HG02943 (cell line): Measurements from ENCODE around the gene ASTN2.

Source experiments
- ATAC-seq: cut with Tn5 transposase; IDR thresholded peaks from one replicate; pipeline ENCODE4 v1.9.1; 2021; ENCODE audit warnings: mild to moderate bottlenecking, low read depth, moderate library complexity; ENCODE audit not compliant: unreplicated experiment

ASTN2 gene

DNA sequence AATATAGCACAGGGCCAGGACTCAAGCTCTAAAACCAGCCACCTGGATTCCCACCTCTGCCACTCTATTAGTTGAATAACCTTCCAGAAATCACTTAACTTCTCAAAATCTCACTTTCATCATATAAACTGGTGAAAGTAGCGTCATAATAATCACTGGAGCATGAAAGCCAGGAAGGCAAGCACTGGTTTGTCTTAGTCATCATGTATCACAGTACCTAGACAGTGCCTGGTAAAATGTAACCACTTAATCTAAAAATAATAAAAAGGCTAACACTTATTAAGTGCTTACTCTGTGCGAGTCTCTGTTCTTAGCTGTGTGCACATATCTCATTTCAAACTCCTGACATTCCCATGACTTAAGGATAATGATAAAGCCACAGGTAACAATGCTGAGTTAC, 109.4 kb downstream of the ASTN2 start:
- ATAC-seq, result no peak

DNA sequence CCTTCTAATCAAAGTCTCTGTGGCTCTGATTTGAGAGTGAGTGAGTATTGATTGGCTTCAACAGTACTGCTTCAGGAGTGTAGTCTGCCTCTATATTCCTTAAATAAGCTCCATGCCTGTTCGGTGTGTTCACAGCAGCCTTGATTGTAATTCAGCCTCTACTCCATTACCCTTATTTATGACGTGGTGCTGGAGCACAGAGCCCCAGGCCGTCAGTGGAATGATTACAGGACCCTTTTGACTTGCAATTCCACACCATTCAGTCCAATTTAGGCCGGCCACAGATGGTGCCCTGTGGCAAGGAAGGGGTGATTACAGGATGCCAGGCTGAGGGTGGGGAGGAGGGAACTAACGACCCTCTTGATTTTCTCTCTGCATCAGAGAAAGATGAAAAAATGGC, 110.3 kb downstream of the ASTN2 start:
- no peak for ATAC-seq

DNA sequence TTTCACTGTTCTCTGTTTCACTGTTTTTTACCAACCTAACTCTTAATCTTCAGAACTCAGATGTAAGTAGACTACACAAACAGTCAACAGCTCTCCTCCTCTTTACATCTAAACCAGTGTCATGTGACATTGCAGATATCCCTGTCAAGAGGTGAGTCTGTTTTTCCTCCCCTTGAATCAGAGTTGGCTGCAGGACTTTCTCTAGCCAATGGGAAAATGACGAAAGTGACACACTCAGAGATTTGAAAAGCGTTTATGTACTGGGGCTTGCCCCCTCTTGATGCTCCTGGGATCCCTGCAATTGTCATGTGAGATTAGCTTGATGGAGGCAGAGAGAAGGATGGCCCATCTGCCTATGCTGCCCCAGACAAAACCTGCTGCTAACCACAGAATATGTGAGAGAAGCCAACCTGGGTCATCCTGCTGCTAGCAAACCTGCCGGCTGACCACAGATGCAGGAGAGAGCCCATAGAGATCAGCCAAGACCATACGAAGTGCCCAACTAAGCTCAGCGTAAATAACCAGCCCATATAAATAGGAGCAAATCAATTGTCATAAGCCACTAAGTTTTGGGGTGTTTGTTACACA, 111.1 kb downstream of the ASTN2 start:
- ATAC-seq, result no peak

DNA sequence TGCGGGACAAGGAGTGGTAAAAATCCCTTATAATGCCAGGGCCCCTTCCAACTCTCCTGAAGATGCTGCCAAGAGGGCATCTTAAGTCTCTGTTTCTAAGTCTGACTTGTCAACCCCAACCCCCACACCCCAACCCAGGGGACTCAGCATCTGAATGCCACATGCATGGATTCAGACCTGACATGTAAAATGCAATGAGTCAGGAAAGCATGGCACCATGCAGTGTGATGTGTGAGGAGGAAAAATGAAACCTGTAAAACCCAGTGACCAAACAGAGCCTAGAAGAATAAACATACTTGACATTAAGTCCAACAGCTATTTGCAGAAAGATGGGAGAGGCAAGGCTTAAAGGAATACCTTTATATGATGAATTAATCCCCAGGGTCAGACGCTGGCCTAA, 112.4 kb downstream of the ASTN2 start:
- ATAC-seq, result no peak

DNA sequence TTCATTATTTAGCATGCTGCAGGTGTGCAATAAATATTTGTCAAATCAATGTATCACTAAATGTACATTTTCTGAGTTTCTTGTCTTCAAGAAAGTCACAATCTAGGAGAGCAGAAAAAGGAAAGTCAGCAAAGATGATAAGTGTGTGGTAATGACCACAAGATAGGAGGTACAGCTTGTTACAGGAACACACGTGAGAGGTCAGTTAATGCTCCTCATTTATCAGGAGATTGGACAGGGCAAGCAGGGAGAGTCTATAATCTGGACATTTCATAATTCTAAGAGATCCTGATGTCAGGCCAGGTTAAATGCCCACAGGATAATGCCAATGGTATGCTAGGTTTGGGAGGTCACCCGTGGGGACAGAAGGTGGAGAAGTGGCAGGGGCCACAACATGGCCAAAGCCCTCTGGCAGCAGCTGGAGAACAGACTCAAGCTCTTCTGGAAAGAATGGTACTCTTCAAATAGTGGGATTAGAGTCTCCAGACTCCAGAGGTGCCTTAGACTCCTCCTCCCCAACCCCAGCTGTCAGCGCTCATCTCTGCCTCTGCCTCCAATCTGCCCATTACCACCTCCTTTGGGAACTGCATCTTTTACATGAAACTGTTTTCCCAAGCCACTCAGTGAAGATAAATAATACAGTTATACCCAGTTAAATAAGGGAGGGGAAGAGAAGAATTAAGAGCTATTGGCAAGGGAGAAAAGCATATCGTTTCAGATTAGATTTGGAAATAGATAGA, 114.3 kb downstream of the ASTN2 start:
- no peak for ATAC-seq

DNA sequence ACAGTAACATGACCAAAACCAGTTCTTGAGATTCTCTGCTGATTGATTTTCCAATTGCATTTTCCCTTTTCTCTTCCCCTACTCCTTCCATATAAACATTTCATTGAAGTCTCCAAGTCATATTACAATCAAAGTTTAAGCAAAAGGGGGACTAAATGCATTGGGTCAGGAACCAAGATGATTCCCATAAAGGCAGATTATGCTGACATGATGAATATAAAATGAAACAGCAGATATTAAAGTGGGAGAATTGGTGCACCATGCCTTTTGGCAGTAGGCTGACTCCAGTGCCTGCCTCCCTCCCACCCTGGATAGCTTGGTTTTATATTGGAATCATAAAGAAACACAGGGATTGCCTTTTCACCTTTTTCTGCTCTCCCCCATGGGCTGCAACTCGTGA, 118.4 kb downstream of the ASTN2 start:
- ATAC-seq, result no peak

DNA sequence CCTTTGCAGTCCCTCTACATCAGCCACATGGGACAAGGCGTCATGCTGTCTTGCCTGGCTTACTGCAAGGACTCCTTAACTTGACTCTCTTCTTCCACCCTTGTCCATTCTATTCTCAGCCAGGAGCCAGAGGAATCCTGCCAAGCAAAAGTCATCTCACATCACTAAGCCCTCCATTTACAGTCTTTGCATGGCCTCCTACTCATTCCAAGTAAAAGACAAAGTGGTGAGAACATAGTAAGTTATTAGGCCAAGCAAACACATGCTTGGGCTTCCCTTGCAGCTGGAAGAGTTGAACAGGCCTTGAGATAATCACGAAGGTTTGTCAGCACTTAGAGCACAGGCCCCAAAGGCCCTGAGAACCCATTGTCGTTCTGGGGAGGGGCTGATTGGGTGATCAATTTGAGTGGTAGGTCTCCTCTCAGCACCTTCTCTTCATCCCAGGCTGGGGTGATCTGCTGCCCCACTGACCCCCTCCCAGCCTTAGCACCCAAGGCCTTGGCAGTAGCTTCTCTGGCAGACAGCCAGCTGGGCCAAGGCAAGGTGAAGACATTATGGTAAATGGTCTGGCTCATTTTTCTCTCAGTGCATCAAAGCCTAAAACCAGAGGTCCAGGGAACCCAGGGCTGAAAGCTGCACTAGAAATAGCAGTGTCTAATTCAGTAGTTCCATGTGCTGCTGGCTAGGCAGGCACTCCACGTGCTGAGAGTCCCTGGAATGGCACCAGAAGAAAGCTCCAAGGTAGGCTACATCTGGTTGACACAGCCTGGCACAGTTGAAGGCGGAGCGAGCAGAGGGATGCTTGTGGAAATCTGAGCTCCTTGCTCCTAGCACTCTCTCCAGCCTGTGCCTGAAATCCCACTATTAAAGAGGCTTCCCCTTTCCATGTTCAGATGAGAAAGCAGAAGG, 121.4 kb downstream of the ASTN2 start:
- ATAC-seq, result no peak

DNA sequence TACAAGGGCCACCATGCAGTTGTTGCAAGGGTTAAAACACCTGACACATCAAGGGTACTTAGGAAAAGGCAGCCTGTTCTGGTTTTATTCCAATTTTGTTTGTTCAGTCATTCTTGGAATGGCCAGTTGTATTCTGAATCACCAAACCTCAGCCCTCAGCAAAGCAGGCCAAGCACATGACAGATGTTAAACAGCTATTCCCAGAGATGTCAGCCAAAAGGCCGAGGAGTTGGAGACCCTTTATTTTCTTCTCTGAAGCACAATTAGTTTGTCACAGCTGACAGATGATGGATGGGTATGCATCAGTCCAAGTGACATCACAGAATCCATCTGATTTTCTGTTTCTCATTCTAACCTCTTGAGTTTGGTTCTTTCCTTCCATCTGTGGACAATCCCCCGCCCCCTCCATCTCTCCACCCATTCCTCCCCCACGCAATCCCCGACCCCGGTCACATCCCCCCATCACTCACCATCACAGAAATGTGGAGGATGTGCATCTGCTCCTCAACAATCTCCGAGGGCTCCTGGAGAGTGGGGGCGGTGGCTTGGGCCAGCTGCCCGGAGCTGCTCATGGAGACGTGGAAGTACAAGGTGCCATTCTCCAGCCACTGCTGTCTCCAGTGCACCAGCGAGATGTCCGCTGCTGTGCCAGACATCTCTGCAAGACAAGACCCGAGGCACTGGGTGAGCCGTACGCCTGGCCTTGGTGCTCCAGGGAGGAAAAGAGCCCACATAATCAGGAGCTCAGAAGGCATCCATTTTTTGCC, 123.8 kb downstream of the ASTN2 start:
- ATAC-seq, result no peak

DNA sequence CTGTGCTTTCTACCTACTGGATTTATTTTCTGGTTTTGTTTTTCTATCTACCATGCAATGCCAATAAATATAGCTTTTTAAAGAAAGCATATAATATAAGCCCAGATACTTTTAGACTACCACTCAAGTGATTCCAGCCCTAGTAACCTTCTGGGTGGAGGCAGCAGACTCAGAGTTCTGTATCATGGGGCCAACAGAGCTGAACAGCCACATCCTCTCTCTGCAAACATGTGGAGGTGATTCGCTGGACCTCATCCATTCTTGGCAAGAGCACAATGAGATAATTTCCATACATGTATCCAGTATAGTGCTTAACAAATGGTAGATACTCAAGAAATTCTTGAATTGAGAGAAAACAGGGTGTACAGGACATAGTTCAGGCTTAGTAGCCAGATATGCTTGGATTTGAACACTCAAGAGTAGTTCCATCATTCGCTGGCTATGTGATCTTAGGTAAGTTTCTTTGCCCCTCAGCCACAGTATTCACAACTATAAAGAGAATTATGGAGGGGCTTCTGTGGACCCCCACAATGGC, 124.5 kb downstream of the ASTN2 start:
- no peak for ATAC-seq

DNA sequence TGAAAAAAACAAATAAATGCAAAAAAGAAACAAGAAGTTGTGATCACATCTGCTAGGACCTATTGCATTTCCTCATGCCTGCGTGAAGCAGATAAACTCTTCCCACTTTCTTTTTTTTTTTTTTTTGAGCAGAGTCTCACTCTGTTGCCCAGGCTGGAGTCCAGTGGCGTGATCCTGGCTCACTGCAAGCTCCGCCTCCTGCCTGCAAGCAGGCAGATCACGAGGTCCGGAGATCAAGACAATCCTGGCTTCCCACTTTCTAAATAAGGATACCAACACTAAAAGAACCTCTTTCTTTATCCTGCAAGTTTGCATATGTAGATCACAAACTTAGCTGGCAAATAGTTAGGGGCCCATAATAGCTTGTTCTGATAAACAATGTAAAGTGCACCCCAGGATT, 128.6 kb downstream of the ASTN2 start:
- ATAC-seq, result no peak

DNA sequence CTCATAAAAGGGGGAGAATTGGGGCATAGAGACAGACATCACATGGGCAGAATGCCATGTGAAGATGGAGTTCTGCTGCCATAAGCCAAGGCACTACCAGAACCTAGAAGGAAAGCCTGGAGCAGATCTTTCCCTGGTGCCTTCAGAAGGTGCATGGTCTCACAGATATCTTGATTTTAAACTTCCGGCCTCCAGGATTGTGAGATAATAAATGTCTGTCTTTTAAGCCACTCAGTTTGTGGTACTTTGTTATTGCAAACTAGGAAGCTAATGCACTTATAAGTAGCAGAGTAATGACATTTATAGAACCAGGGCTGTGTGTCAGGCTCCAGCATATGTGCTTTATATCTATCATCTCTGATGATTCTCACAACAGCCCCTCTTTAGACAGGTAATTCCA, 130.4 kb downstream of the ASTN2 start:
- no peak for ATAC-seq

DNA sequence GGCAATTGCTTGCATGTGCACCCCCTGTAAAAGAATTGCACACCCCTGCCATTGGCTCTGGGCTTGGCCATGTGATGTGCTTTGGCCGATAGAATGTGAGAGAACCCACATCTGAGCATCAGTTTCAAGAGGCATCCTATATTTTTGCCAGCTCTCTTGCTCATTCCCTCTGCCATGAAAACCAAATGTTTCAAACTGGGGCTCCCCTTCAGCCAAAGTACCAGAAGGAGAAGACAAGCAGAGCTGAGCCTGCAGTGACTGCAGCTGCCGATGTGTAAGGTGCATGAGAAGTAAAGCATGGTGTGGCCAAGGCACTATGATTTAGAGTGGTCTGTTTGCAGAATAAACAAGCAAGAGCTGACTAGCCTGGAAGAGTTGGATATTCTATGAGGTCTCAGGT, 132.3 kb downstream of the ASTN2 start:
- ATAC-seq, result no peak

DNA sequence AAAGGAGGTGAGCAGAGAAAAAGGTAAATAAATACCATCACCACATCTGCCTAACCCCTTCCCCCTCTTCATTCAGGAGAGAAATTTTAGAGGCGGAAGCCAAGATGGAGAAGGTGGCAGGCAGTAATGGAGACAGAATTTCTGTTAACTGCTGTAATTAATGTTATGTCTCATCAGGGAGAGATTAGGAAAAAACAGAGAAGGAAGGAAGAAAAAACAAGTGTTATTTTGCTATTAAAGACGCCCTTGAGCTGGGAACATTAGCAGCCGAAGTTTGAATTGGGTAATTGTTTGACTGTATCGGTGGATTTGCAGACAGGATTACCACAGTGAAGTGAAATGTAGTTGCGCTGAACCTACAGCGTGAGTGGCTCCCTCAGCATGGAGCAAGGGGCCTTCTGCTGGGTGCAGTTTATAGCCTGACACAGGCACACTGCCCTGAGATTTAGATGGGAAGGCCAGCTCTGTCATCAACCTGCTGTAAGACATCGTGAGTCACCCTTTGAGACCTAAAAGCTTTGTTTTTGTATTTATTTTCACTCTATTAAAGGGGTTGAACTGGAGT, 136.3 kb downstream of the ASTN2 start:
- ATAC-seq, result no peak

DNA sequence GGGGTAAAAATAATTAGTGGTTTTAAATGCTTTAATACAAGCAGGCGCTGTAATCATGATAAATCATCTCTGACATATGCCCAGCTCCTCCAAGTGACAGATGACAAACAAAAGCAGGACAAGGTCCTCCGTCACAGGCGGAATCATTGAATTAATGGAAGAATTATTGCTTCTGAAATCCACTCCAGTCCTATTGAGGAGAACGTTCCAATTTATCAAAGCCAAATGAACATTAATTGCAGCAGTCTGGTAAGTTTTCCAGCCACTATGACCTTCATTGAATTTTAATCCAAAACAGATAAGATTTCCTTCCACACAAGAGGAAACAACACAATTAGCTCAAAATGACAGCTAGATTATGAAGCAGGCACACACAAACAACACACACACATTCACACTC, 136.8 kb downstream of the ASTN2 start:
- ATAC-seq, result no peak

DNA sequence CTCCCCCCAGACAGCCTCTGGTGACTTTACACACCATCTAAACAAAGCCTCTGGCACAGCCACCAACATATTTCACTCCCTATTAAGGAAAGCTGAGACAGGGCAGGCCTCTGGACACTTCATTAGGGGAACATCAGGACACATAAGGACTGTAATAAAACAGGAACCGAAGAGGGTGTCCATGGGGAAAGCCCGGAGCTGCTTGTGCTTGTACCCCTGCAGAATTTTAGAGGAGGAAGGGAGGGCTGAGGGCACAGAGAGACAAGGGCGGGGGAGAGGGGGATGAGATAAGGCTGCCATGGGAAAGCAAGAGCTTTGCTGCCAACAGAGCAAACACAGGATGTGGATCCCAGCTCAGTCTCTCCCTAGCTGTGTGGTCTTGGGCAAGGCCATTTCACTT, 138.4 kb downstream of the ASTN2 start:
- no peak for ATAC-seq

DNA sequence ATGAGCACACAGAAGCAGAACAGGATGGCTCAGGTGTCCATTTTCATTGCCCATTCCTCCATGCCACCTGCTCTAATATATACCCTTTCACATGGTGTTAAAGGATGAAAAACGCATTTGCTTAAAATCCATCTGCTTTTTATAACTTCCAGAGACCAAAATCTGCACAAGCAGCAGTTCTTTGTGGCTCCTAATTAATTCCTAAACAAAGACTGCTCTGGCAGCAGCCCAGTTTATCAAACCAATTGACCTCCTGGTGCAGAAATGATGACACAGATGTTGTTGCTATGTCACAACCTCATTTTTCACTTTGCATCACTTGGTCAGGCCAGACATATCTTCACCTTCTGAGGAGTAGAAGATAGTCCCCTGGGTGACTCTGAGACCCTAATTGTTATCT, 141.2 kb downstream of the ASTN2 start:
- no peak for ATAC-seq

DNA sequence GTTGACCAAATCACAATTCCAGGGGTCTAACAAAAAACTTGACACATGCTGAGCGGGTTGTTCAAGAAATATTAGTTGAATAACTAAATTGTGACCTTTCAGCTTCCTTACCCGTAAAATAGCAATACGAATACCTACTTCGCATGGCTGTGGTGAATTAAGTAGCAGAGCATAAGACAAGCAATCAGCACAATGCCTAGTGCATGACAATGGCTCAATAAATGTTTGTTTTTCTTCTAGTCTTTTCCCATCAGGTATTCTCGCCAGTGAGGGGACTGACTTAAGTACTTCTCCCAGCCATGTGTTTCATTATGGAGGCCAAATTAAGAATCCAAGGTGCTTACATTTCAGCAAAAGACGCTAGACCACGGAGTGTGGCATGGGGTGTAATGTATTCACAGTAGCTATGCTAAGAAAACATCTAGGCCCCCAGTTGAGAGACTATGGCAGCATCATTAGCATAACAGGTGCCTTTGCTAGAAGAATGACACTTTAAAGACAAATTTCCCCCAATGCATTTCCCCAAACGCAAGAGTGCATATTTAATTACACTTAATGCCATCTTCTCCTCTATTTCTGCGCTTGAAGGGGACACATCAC, 145.9 kb downstream of the ASTN2 start:
- ATAC-seq, result no peak

DNA sequence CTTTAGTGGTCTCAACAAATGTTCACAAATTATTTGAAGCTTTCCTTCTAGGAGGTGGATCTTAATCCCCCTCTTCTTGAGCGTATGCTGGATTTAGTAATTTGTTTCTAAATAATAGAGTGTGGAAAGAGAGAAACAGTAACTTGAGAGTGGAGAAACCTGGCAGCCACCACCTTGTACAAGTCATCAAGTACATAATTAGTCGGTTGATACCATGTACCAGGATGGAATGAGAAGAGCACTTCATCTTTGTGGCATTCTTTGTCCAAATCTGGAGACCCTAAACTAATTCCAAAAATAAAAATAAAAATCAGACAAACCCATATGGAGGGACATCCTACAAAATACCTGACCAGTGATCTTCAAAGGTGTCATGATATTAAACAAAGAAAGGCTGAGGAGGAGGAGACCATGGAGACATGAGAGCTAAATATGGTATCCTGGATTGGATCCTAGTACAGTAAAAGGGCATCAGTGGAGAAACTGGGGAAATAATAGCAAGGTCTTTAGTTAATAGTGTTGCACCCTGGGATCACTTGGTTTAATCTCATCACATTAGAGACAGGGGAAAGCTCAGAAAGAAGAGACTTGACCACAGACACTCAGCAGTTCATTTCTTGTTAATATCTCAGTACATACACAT, 147.9 kb downstream of the ASTN2 start:
- ATAC-seq, result no peak

DNA sequence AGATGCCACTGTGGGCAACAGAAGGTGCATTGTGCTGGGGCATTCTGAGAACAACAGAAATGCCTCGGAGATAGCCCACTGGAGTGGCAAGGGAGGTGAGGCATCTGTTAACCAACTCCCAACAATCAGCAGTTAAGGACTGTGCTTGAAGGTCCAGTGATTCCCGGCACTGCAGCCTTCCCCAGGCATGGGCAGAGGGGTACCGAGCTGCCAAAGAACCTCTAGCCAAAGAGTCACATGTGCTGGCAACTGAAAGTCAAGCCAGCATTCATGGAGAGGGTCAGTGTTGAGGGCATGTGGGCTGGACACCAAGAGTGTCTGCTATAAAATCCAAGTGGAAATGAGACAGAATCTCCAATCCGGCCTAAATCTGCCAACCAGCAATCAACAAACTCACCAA, 149.6 kb downstream of the ASTN2 start:
- ATAC-seq, result no peak
